Measurements from ENCODE around the gene SKAP2.

The SKAP2 gene

GRCh38 chr7:26729150-26729775 is 135.1 kb downstream of the SKAP2 start:
- Histone ChIP-seq H4K5ac (ENCODE audit: low read length) (no peak overlapping the region), H3K4me2 (ENCODE audit: low read length) (no peak overlapping the region), H3K36me3 (ENCODE audit: control insufficient read depth, insufficient read depth, low read length) (no peaks in the 10 kb centered on the region), H3K79me2 (ENCODE audit: control insufficient read depth, insufficient read depth, low read length) (no peaks in the 10 kb centered on the region), H3K56ac (ENCODE audit: low read length) (no peak overlapping the region), H3K23ac (ENCODE audit: low read length) (no peak overlapping the region), H4K8ac (ENCODE audit: low read depth, low read length) (no peak overlapping the region), H2BK15ac (replicated peaks; ENCODE audit: low read depth) (no peak overlapping the region), H3K4ac (ENCODE audit: low read depth, low read length) (no peak overlapping the region), H3K4me1 (ENCODE audit: control insufficient read depth, low read depth, low read length) (no peaks in the 10 kb centered on the region), H2BK5ac (ENCODE audit: low read length) (no peak overlapping the region), H3K9ac (ENCODE audit: low read length) (no peak overlapping the region), H2AK5ac (ENCODE audit: low read length) (no peak overlapping the region), H2BK120ac (ENCODE audit: low read depth, low read length) (no peak overlapping the region), H3K27me3 (ENCODE audit: insufficient read depth, low read length, poor library complexity) (no peaks in the 10 kb centered on the region), H3K27ac (ENCODE audit: low read depth, low read length) (no peak overlapping the region), H3K4me3 (ENCODE audit: low read length) (no peak overlapping the region), H3K18ac (ENCODE audit: low read length) (no peak overlapping the region), H3K79me1 (ENCODE audit: low read length) (no peaks in the 10 kb centered on the region)
- WGBS (ENCODE audit: extremely low coverage, insufficient coverage, low lambda C conversion rate) = no CpG with 5 or more reads among the region's 2 CpGs
- no peak for DNase-seq

- no peaks in the 10 kb centered on the region for H3K4me1 ChIP-seq (ENCODE audit: control insufficient read depth, low read depth, low read length)
- H3K23ac ChIP-seq (ENCODE audit: low read length) = no peak overlapping the region
- H3K79me2 ChIP-seq (ENCODE audit: control insufficient read depth, insufficient read depth, low read length) = no peaks in the 10 kb centered on the region
- H3K9ac ChIP-seq (ENCODE audit: low read length) = no peak overlapping the region
- no peak overlapping the region for H4K8ac ChIP-seq (ENCODE audit: low read depth, low read length)
- no CpG with 5 or more reads among the region's 1 CpG for WGBS (ENCODE audit: extremely low coverage, insufficient coverage, low lambda C conversion rate)
- no peaks in the 10 kb centered on the region for H3K27me3 ChIP-seq (ENCODE audit: insufficient read depth, low read length, poor library complexity)
- no peak overlapping the region for H4K5ac ChIP-seq (ENCODE audit: low read length)
- no peak overlapping the region for H2BK15ac ChIP-seq (replicated peaks; ENCODE audit: low read depth)
- H3K4me2 ChIP-seq (ENCODE audit: low read length) = no peak overlapping the region
- H3K27ac ChIP-seq (ENCODE audit: low read depth, low read length) = no peak overlapping the region
- H3K56ac ChIP-seq (ENCODE audit: low read length) = no peak overlapping the region
- no peak overlapping the region for H2BK120ac ChIP-seq (ENCODE audit: low read depth, low read length)
- DNase-seq = no peak
- H3K79me1 ChIP-seq (ENCODE audit: low read length) = no peaks in the 10 kb centered on the region
- H3K36me3 ChIP-seq (ENCODE audit: control insufficient read depth, insufficient read depth, low read length) = no peaks in the 10 kb centered on the region
- H3K4ac ChIP-seq (ENCODE audit: low read depth, low read length) = no peak overlapping the region
- no peak overlapping the region for H3K18ac ChIP-seq (ENCODE audit: low read length)
- H3K4me3 ChIP-seq (ENCODE audit: low read length) = no peak overlapping the region
- H2BK5ac ChIP-seq (ENCODE audit: low read length) = no peak overlapping the region
- no peak overlapping the region for H2AK5ac ChIP-seq (ENCODE audit: low read length)
Observed at GRCh38 chr7:26726051-26726450, 138.3 kb downstream of the SKAP2 start.

- Histone ChIP-seq H4K8ac (ENCODE audit: low read depth, low read length) (no peak overlapping the region), H2BK5ac (ENCODE audit: low read length) (no peak overlapping the region), H3K4me2 (ENCODE audit: low read length) (no peak overlapping the region), H4K5ac (ENCODE audit: low read length) (no peak overlapping the region), H3K56ac (ENCODE audit: low read length) (no peak overlapping the region), H2BK120ac (ENCODE audit: low read depth, low read length) (no peak overlapping the region), H3K23ac (ENCODE audit: low read length) (no peak overlapping the region), H3K4ac (ENCODE audit: low read depth, low read length) (no peak overlapping the region), H3K36me3 (ENCODE audit: control insufficient read depth, insufficient read depth, low read length) (no peaks in the 10 kb centered on the region), H3K4me3 (ENCODE audit: low read length) (no peak overlapping the region), H2AK5ac (ENCODE audit: low read length) (no peak overlapping the region), H3K18ac (ENCODE audit: low read length) (no peak overlapping the region), H3K9ac (ENCODE audit: low read length) (no peak overlapping the region), H3K27me3 (ENCODE audit: insufficient read depth, low read length, poor library complexity) (no peaks in the 10 kb centered on the region), H3K79me2 (ENCODE audit: control insufficient read depth, insufficient read depth, low read length) (no peaks in the 10 kb centered on the region), H3K27ac (ENCODE audit: low read depth, low read length) (no peak overlapping the region), H2BK15ac (replicated peaks; ENCODE audit: low read depth) (no peak overlapping the region), H3K79me1 (ENCODE audit: low read length) (no peaks in the 10 kb centered on the region), H3K4me1 (ENCODE audit: control insufficient read depth, low read depth, low read length) (no peaks in the 10 kb centered on the region)
- DNase-seq = no peak
- WGBS (ENCODE audit: extremely low coverage, insufficient coverage, low lambda C conversion rate) = 100% methylated on average over 1 of the region's 2 CpGs
Observed at GRCh38 chr7:26724795-26725194, 139.6 kb downstream of the SKAP2 start.

- Histone ChIP-seq H3K9ac (ENCODE audit: low read length) (no peak overlapping the region), H2AK5ac (ENCODE audit: low read length) (no peak overlapping the region), H2BK5ac (ENCODE audit: low read length) (no peak overlapping the region), H2BK120ac (ENCODE audit: low read depth, low read length) (no peak overlapping the region), H3K79me1 (ENCODE audit: low read length) (no peaks in the 10 kb centered on the region), H3K27ac (ENCODE audit: low read depth, low read length) (no peak overlapping the region), H3K4ac (ENCODE audit: low read depth, low read length) (no peak overlapping the region), H3K4me2 (ENCODE audit: low read length) (no peak overlapping the region), H3K4me3 (ENCODE audit: low read length) (no peak overlapping the region), H3K79me2 (ENCODE audit: control insufficient read depth, insufficient read depth, low read length) (no peaks in the 10 kb centered on the region), H2BK15ac (replicated peaks; ENCODE audit: low read depth) (no peak overlapping the region), H3K56ac (ENCODE audit: low read length) (no peak overlapping the region), H4K5ac (ENCODE audit: low read length) (no peak overlapping the region), H3K23ac (ENCODE audit: low read length) (no peak overlapping the region), H3K36me3 (ENCODE audit: control insufficient read depth, insufficient read depth, low read length) (no peaks in the 10 kb centered on the region), H3K4me1 (ENCODE audit: control insufficient read depth, low read depth, low read length) (no peaks in the 10 kb centered on the region), H3K18ac (ENCODE audit: low read length) (no peak overlapping the region), H3K27me3 (ENCODE audit: insufficient read depth, low read length, poor library complexity) (no peaks in the 10 kb centered on the region), H4K8ac (ENCODE audit: low read depth, low read length) (no peak overlapping the region)
- WGBS (ENCODE audit: extremely low coverage, insufficient coverage, low lambda C conversion rate) = no CpG with 5 or more reads among the region's 5 CpGs
- DNase-seq = no peak
Observed at GRCh38 chr7:26723129-26723528, 141.3 kb downstream of the SKAP2 start.

GRCh38 chr7:26721450-26721849 is 142.9 kb downstream of the SKAP2 start:
- Histone ChIP-seq H4K5ac (ENCODE audit: low read length) (no peak overlapping the region), H3K4me3 (ENCODE audit: low read length) (no peak overlapping the region), H3K4me2 (ENCODE audit: low read length) (no peak overlapping the region), H3K27me3 (ENCODE audit: insufficient read depth, low read length, poor library complexity) (no peaks in the 10 kb centered on the region), H2BK5ac (ENCODE audit: low read length) (no peak overlapping the region), H3K27ac (ENCODE audit: low read depth, low read length) (no peak overlapping the region), H3K4ac (ENCODE audit: low read depth, low read length) (no peak overlapping the region), H3K18ac (ENCODE audit: low read length) (no peak overlapping the region), H3K9ac (ENCODE audit: low read length) (no peak overlapping the region), H2BK15ac (replicated peaks; ENCODE audit: low read depth) (no peak overlapping the region), H3K79me1 (ENCODE audit: low read length) (no peaks in the 10 kb centered on the region), H3K36me3 (ENCODE audit: control insufficient read depth, insufficient read depth, low read length) (no peaks in the 10 kb centered on the region), H3K4me1 (ENCODE audit: control insufficient read depth, low read depth, low read length) (no peaks in the 10 kb centered on the region), H2AK5ac (ENCODE audit: low read length) (no peak overlapping the region), H4K8ac (ENCODE audit: low read depth, low read length) (no peak overlapping the region), H3K23ac (ENCODE audit: low read length) (no peak overlapping the region), H3K56ac (ENCODE audit: low read length) (no peak overlapping the region), H3K79me2 (ENCODE audit: control insufficient read depth, insufficient read depth, low read length) (no peaks in the 10 kb centered on the region), H2BK120ac (ENCODE audit: low read depth, low read length) (no peak overlapping the region)
- no peak for DNase-seq

- Histone ChIP-seq H3K27ac (ENCODE audit: low read depth, low read length) (no peak overlapping the region), H2AK5ac (ENCODE audit: low read length) (no peak overlapping the region), H3K18ac (ENCODE audit: low read length) (no peak overlapping the region), H3K79me2 (ENCODE audit: control insufficient read depth, insufficient read depth, low read length) (no peaks in the 10 kb centered on the region), H2BK5ac (ENCODE audit: low read length) (no peak overlapping the region), H3K36me3 (ENCODE audit: control insufficient read depth, insufficient read depth, low read length) (no peaks in the 10 kb centered on the region), H3K56ac (ENCODE audit: low read length) (no peak overlapping the region), H3K27me3 (ENCODE audit: insufficient read depth, low read length, poor library complexity) (no peaks in the 10 kb centered on the region), H3K23ac (ENCODE audit: low read length) (no peak overlapping the region), H2BK120ac (ENCODE audit: low read depth, low read length) (no peak overlapping the region), H3K9ac (ENCODE audit: low read length) (no peak overlapping the region), H4K5ac (ENCODE audit: low read length) (no peak overlapping the region), H3K4ac (ENCODE audit: low read depth, low read length) (no peak overlapping the region), H2BK15ac (replicated peaks; ENCODE audit: low read depth) (no peak overlapping the region), H3K4me2 (ENCODE audit: low read length) (no peak overlapping the region), H3K4me1 (ENCODE audit: control insufficient read depth, low read depth, low read length) (no peaks in the 10 kb centered on the region), H3K79me1 (ENCODE audit: low read length) (no peaks in the 10 kb centered on the region), H3K4me3 (ENCODE audit: low read length) (no peak overlapping the region), H4K8ac (ENCODE audit: low read depth, low read length) (no peak overlapping the region)
- WGBS (ENCODE audit: extremely low coverage, insufficient coverage, low lambda C conversion rate) = no CpG with 5 or more reads among the region's 1 CpG
- DNase-seq = no peak
Observed at GRCh38 chr7:26718063-26718462, 146.3 kb downstream of the SKAP2 start.

Data from mesendoderm (in vitro differentiated cells).